A549 (cell line): Measurements from ENCODE around the gene CTSC. TPM values are rescaled to one million over a fixed set of nuclear protein-coding genes. Genes with fewer than 3 reads are reported as not detected.
A peak's percentile ranks its signal among the peaks of the same experiment; 100 is the strongest.
"Not testable (repeated sequence)": the region's sequence is repeated elsewhere in the genome, so short reads cannot be mapped to it uniquely, and the experiment has no call there.

Experiments used
- ATAC-seq, 2 experiments: fragments of 200-7000 bp in 1 of 2; fragments of >200 bp in 1 of 2; cut with Nextera tagmentation in 1 of 2; cut with Tn5 transposase in 1 of 2; 3 replicates each; pipeline versions ENCODE4 v1.8.0 to v1.9.1; 2018 to 2020; ENCODE audit warnings: mild to moderate bottlenecking in 1 of 2, moderate library complexity in 1 of 2
- CTCF ChIA-PET: fragments of 300-600 bp; sonication (Branson Sonifier 250); formaldehyde crosslinking; extraction: SDS; loops from one replicate; lab custom pipeline; 2021; ENCODE audit warnings: antibody characterized with exemption, inconsistent platforms; lab: Yijun Ruan, JAX
- POLR2A ChIA-PET: fragments of 350-600 bp; formaldehyde crosslinking; extraction: SDS; loops from one replicate; lab custom pipeline; 2021; ENCODE audit warnings: antibody characterized with exemption, inconsistent platforms; lab: Yijun Ruan, JAX
- DNase-seq, 2 experiments: peaks; one replicate each; pipeline versions ENCODE4 v3.0.0 to v3.0.0-alpha.2; 2011 to 2016; ENCODE audit warnings: low read depth in 1 of 2, low spot score in 1 of 2
- FAIRE-seq: peaks from 2 replicates; lab custom pipeline; 2011; peaks lifted over from hg19 to GRCh38; lab: Jason Lieb, UNC
- H3K27ac ChIP-seq, 2 experiments: fragments of >200 bp; sonication (Bioruptor Twin); formaldehyde crosslinking; 3 replicates each; pipeline ENCODE4 v1.5.1; 2016 to 2017
- H3K4me1 ChIP-seq: fragments of >200 bp; sonication (Bioruptor Twin); formaldehyde crosslinking; 3 replicates; pipeline ENCODE4 v1.6.1; 2016
- H3K4me2 ChIP-seq: fragments of >200 bp; sonication (Bioruptor Twin); formaldehyde crosslinking; 3 replicates; pipeline ENCODE4 v1.6.1; 2016
- H3K4me3 ChIP-seq: fragments of >200 bp; sonication (Bioruptor Twin); formaldehyde crosslinking; 3 replicates; pipeline ENCODE4 v1.5.1; 2016
- H3K9me3 ChIP-seq: fragments of >200 bp; sonication (Bioruptor Twin); formaldehyde crosslinking; 3 replicates; pipeline ENCODE4 v1.6.1; 2016
- CEBPB ChIP-seq, 2 experiments: fragments of >200 bp in 1 of 2; sonication (Bioruptor Twin) in 1 of 2; formaldehyde crosslinking in 1 of 2; IDR thresholded peaks; 2 replicates each; pipeline ENCODE4 v1.6.1; 2012 to 2016
- EHF ChIP-seq: fragments of 250-450 bp; sonication (Bioruptor Pico); IDR thresholded peaks from 2 replicates; pipeline ENCODE4 v1.5.0; 2020; ENCODE audit warnings: mild to moderate bottlenecking
- FOSB ChIP-seq: fragments of 250-450 bp; sonication (Bioruptor Pico); IDR thresholded peaks from 2 replicates; pipeline ENCODE4 v1.5.0; 2020; ENCODE audit warnings: mild to moderate bottlenecking, moderate library complexity
- HEYL ChIP-seq: fragments of 250-450 bp; sonication (Bioruptor Pico); IDR thresholded peaks from 2 replicates; pipeline ENCODE4 v1.8.0; 2021; ENCODE audit warnings: mild to moderate bottlenecking, moderate library complexity
- HOXB5 ChIP-seq: fragments of 250-450 bp; sonication (Bioruptor Pico); IDR thresholded peaks from 2 replicates; pipeline ENCODE4 v1.5.0; 2020; ENCODE audit warnings: mild to moderate bottlenecking, moderate library complexity
- KDM5A ChIP-seq: fragments of 200-600 bp; sonication (generic); IDR thresholded peaks from 2 replicates; pipeline ENCODE4 v1.6.1; 2016; ENCODE audit warnings: antibody characterized with exemption, mild to moderate bottlenecking
- RARB ChIP-seq: fragments of 250-450 bp; sonication (Bioruptor Pico); IDR thresholded peaks from 2 replicates; pipeline ENCODE4 v1.8.0; 2021; ENCODE audit warnings: mild to moderate bottlenecking, moderate library complexity
- TFCP2L1 ChIP-seq: fragments of 250-450 bp; sonication (Bioruptor Pico); IDR thresholded peaks from 2 replicates; pipeline ENCODE4 v1.5.0; 2021; ENCODE audit warnings: mild to moderate bottlenecking
- ZSCAN20 ChIP-seq: fragments of 250-450 bp; sonication (Bioruptor Pico); IDR thresholded peaks from 2 replicates; pipeline ENCODE4 v1.8.0; 2022; ENCODE audit warnings: mild to moderate bottlenecking, moderate library complexity
- WGBS: methylation state at CpG from one replicate; pipeline ENCODE4 v1.1.6; 2017; ENCODE audit errors: missing lambda C conversion rate; 5-methylcytosine and 5-hydroxymethylcytosine counted together
- polyA plus RNA-seq, 4 experiments: library from polyadenylated mRNA; depleted of rRNA in 3 of 4; stranded (reverse); fragments of >200 nt; fragmentation: RNase III in 1 of 4; extraction: RNeasy Plus Mini Kit Qiagen cat#74134 plus additional on column Dnase treatment in 1 of 4; gene quantifications; 2 replicates in 3 of 4; 3 replicates in 1 of 4; pipeline ENCODE4 v1.2.3, GENCODE V29; 2011 to 2017
- TF ChIP-seq, protein P1 (sequence below): fragments of 250-450 bp; sonication (Bioruptor Pico); IDR thresholded peaks from 2 replicates; pipeline ENCODE4 v1.5.0; 2020; ENCODE audit warnings: low read depth, mild to moderate bottlenecking, moderate library complexity
- TF ChIP-seq, protein P2 (sequence below): fragments of 250-450 bp; sonication (Bioruptor Pico); IDR thresholded peaks from 2 replicates; pipeline ENCODE4 v1.5.0; 2021; ENCODE audit warnings: mild to moderate bottlenecking, moderate library complexity, borderline replicate concordance
- TF ChIP-seq, protein P3 (sequence below): fragments of >200 bp; sonication (Bioruptor Twin); formaldehyde crosslinking; IDR thresholded peaks from 2 replicates; pipeline ENCODE4 v1.6.1; 2016

Gene CTSC
- polyA plus RNA-seq, 2 of the 4 experiments (the other 2 are of a cell fraction): 50.0 to 118 TPM

DNA sequence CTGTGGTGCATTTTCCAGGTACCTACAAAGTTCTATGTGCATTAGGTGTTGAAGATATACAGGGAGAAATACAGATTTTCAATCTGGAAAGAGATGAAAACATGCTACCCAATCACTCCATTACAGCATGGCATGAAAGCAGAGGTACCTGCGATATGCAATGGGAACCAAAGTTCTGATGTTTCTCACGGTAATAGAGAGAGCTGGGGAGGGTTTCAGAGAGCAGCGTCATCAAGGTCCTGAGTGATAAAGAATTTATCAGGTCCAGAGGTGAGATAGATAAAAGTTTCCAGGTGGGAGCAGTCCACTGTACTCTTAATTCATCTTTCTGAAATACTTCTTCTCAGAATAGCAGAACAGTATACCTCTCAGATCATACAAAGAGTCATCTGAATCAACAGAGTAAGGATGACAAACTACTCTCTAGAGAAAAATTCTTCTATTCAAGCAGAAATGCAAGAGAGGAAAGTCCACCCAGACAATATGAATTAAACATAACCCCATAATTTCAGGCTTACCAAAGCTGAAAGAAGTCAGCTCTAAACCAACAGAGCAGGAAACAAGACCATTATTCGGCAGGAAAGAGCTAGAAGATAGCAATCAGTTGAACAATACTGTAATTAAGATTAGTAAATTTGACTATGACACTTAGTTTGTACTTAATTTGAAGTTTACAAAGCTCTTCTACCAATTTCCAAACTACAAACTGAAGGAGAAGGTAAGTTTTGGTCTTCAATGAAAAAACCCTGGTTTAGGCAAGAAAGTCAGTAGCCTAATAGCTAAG is 12.8 kb downstream of the CTSC start:
- TF ChIP-seq TFCP2L1 (CRISPR knock-in tag) (no peak), RARB (CRISPR knock-in tag) (no peak), FOSB (no peak), EHF (no peak), HOXB5 (CRISPR knock-in tag) (no peak)
- TF ChIP-seq, all 56 proteins: peak for 0
- no peak for DNase-seq
- ChIA-PET POLR2A (interaction anchor here (1.0 kb wide), 1 partner anchor 13 kb away, joined by 3 read pairs; the partner anchor contains the start of gene CTSC), CTCF (no interaction called here)
- H3K9me3 ChIP-seq: no peaks in the 10 kb centered on the region
- H3K4me3 ChIP-seq: no peak overlapping the region
- FAIRE-seq: no peak
- H3K4me2 ChIP-seq: no peak overlapping the region
- H3K27ac ChIP-seq: no peak overlapping the region
- 0 out of 3 replicates have a peak, but pooled peaks cover 7% of the 10 kb centered on the region for H3K4me1 ChIP-seq
- ATAC-seq: no peak
- 94% methylated on average over 4 of the region's 4 CpGs for WGBS

DNA sequence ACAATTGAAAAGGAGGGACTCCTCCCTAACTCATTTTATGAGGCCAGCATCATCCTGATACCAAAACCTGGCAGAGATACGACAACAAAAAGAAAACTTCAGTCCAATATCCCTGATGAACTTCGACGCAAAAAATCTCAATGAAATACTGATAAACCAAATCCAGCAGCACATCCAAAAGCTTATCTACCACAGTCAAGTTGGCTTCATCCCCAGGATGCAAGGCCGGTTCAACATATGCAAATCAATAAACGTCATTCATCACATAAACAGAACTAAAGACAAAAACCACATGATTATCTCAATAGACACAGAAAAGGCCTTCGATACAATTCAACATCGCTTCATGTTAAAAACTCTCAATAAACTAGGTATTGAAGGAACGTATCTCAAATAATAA is 14.7 kb downstream of the CTSC start:
- DNase-seq, H3K27ac ChIP-seq, H3K4me1 ChIP-seq, ATAC-seq, H3K4me3 ChIP-seq, H3K4me2 ChIP-seq, H3K9me3 ChIP-seq, FAIRE-seq, POLR2A ChIA-PET: not testable (repeated sequence)
- CTCF ChIA-PET: interaction anchor here (0.7 to 1.0 kb wide), 2 partner anchors 215 to 221 kb away, joined by 3 to 4 read pairs; no protein-coding TSS in a partner anchor
- 91% methylated on average over 8 of the region's 8 CpGs for WGBS

DNA sequence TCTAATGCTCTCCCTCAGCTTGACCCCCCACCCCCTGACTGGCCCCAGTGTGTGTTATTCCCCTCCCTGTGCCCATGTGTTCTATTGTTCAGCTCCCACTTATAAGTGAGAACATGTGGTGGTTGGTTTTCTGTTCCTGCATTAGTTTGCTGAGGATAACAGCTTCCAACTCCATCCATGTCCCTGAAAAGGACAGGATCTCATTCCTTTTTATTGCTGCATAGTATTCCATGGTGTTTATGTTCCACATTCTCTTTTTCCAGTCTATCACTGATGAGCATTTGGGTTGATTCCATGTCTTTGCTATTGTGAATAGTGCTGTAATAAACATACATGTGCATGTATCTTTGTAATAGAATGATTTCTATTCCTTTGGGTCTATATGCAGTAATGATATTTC is 16.1 kb downstream of the CTSC start:
- DNase-seq, ATAC-seq, H3K4me3 ChIP-seq, H3K4me2 ChIP-seq, FAIRE-seq, H3K4me1 ChIP-seq, H3K27ac ChIP-seq, POLR2A ChIA-PET, H3K9me3 ChIP-seq: not testable (repeated sequence)
- CTCF ChIA-PET: interaction anchor here (1.4 kb wide), 1 partner anchor 223 kb away, joined by 3 read pairs; no protein-coding TSS in a partner anchor

DNA sequence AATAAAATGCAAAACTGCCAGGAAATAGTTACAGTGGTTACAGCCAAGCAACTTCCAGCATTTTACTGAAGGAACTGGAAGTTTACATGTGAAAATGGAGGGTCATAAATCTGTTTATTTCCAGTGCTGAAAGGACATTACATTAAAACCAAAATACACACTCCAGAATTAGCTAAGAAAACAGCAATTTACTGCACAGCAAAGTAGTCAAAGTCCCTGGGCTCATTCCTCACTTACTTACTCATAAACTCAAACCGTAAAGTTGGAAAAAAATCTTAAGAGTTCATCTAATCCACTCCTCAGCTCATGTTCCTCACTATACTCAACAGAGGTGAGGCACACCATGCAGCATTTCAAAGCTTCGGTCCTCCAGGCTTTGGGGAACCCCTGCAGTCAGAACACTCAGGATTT is 17.4 kb downstream of the CTSC start:
- Histone ChIP-seq H3K4me3 (no peak overlapping the region), H3K9me3 (no peaks in the 10 kb centered on the region), H3K4me2 (no peak overlapping the region), H3K4me1 (0 out of 3 replicates have a peak, but pooled peaks cover 7% of the 10 kb centered on the region), H3K27ac (no peak overlapping the region)
- peak; percentile 32 for FAIRE-seq
- ATAC-seq: no peak
- 54% methylated on average over 2 of the region's 2 CpGs for WGBS
- TF ChIP-seq HEYL (CRISPR knock-in tag) (no peak), KDM5A (no peak), ZSCAN20 (CRISPR knock-in tag) (no peak), CEBPB (IDR thresholded peaks at IDR 0.05) (no peak), RARB (CRISPR knock-in tag) (no peak)
- TF ChIP-seq, protein P1, sequence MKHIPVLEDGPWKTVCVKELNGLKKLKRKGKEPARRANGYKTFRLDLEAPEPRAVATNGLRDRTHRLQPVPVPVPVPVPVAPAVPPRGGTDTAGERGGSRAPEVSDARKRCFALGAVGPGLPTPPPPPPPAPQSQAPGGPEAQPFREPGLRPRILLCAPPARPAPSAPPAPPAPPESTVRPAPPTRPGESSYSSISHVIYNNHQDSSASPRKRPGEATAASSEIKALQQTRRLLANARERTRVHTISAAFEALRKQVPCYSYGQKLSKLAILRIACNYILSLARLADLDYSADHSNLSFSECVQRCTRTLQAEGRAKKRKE (CRISPR knock-in tag): no peak
- TF ChIP-seq, protein P2, sequence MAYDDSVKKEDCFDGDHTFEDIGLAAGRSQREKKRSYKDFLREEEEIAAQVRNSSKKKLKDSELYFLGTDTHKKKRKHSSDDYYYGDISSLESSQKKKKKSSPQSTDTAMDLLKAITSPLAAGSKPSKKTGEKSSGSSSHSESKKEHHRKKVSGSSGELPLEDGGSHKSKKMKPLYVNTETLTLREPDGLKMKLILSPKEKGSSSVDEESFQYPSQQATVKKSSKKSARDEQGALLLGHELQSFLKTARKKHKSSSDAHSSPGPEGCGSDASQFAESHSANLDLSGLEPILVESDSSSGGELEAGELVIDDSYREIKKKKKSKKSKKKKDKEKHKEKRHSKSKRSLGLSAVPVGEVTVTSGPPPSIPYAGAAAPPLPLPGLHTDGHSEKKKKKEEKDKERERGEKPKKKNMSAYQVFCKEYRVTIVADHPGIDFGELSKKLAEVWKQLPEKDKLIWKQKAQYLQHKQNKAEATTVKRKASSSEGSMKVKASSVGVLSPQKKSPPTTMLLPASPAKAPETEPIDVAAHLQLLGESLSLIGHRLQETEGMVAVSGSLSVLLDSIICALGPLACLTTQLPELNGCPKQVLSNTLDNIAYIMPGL (CRISPR knock-in tag): no peak
- TF ChIP-seq, protein P3, sequence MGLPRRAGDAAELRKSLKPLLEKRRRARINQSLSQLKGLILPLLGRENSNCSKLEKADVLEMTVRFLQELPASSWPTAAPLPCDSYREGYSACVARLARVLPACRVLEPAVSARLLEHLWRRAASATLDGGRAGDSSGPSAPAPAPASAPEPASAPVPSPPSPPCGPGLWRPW: no peak
- POLR2A ChIA-PET: no interaction called here
- no peak for DNase-seq
- CTCF ChIA-PET: interaction anchor here (1.4 kb wide), 1 partner anchor 224 kb away, joined by 3 read pairs; no protein-coding TSS in a partner anchor
